Measurements from ENCODE around the gene HELZ2.

Gene HELZ2

DNA sequence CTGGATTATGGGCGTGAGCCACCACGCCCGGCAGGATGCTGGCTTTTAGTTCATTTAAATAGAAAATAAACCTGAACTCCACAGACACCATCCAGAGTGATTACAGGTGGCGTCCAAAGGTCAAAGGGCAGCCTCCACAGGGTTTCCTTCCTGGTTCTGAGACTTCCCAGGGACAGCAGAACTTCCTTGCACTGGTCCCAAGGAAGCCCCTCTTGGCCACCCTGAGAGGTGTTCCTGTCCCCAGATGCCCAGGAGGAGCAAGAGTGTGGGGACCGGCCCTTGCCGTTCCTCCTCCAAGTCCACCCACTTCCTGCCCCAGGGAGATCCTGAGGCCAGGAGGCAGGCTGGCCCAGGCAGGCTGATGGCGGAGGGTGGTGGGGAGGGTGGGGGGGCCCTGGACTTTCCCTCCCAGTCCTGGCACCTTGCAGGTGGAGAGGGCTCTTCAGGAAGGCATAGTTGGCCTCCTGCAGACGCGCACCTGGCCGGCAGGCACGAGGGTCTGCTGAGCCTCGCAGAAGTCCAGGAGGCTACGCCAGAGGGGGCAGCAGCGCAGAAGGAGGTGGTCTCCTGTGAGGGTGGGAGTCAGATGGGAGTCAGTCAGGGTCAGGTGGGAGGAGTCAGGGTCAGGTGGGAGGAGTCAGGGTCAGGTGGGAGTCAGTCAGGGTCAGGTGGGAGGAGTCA, 15.1 kb downstream of the HELZ2 start:
- DNase-seq (ENCODE audit: low read depth): no peak
- no peak overlapping the region for H3K4me3 ChIP-seq (ENCODE audit: low read depth, low read length)
- TF ChIP-seq, protein P1, sequence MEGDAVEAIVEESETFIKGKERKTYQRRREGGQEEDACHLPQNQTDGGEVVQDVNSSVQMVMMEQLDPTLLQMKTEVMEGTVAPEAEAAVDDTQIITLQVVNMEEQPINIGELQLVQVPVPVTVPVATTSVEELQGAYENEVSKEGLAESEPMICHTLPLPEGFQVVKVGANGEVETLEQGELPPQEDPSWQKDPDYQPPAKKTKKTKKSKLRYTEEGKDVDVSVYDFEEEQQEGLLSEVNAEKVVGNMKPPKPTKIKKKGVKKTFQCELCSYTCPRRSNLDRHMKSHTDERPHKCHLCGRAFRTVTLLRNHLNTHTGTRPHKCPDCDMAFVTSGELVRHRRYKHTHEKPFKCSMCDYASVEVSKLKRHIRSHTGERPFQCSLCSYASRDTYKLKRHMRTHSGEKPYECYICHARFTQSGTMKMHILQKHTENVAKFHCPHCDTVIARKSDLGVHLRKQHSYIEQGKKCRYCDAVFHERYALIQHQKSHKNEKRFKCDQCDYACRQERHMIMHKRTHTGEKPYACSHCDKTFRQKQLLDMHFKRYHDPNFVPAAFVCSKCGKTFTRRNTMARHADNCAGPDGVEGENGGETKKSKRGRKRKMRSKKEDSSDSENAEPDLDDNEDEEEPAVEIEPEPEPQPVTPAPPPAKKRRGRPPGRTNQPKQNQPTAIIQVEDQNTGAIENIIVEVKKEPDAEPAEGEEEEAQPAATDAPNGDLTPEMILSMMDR (IDR thresholded peaks at IDR 0.05; ENCODE audit: low read depth, low read length): no peak
- TF ChIP-seq, protein P2, sequence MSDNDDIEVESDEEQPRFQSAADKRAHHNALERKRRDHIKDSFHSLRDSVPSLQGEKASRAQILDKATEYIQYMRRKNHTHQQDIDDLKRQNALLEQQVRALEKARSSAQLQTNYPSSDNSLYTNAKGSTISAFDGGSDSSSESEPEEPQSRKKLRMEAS (IDR thresholded peaks at IDR 0.05; ENCODE audit: low read depth, low read length): no peak
- TF ChIP-seq POLR2A (IDR thresholded peaks at IDR 0.05; ENCODE audit: extremely low read depth, insufficient read length) (no peak), MYC (IDR thresholded peaks at IDR 0.05; ENCODE audit: low read depth, low read length) (no peak)

DNA sequence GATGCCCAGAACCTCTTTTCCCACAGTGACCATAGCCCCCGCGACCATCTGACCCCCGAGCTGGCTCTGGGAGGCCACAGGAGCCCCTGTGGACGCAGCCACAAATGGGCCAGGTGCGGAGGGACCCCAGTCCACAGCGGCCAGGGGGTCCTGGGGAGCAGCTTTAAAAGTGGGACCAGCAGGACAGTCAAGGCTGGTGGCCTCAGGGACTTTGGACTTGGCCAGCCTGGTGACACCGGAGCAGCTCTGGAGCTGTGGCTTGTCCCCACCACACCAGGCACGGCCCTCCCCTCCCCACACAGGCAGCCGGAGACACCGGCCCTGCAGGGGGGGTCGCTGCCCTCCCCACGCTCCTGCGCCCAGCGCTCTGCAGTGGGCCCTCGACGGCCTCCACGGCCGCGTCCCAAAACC, 16.6 kb downstream of the HELZ2 start:
- TF ChIP-seq MYC (IDR thresholded peaks at IDR 0.05; ENCODE audit: low read depth, low read length) (no peak), POLR2A (IDR thresholded peaks at IDR 0.05; ENCODE audit: extremely low read depth, insufficient read length) (no peak)
- TF ChIP-seq, protein P2 (IDR thresholded peaks at IDR 0.05; ENCODE audit: low read depth, low read length): no peak
- TF ChIP-seq, protein P1 (IDR thresholded peaks at IDR 0.05; ENCODE audit: low read depth, low read length): no peak
- DNase-seq (ENCODE audit: low read depth): no peak
- no peak overlapping the region for H3K4me3 ChIP-seq (ENCODE audit: low read depth, low read length)

DNA sequence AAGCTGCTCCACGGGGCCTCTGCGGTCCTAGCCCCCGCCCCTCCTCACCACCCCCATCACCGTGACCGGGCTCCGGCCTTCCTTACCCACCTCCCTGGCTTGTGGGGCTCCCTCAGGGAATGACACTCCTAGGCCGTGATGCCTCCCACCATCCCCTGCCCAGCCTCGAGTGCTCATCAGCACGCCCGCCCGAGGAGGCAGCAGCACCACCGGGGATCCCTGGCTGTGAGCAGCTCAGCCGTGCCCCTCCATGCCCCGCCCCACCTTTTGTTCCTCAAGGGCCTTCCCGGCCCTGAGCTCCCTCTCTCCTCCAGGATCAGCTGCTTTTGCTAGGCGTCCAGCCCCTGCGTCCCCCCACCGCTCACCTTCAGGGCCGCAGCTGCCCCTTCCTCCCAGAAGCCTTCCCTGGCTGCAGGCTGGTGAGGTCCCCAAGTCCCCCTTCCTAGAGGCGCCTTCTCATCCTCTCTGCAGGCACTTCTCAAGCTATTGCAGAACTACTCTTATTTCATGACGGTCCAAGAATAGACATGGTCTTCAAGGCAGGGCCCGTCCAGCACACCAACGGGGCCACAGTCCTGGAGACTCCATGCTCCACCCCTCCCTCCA, 17.1 kb downstream of the HELZ2 start:
- no peak overlapping the region for H3K4me3 ChIP-seq (ENCODE audit: low read depth, low read length)
- TF ChIP-seq POLR2A (IDR thresholded peaks at IDR 0.05; ENCODE audit: extremely low read depth, insufficient read length) (no peak), MYC (IDR thresholded peaks at IDR 0.05; ENCODE audit: low read depth, low read length) (no peak)
- TF ChIP-seq, protein P2 (IDR thresholded peaks at IDR 0.05; ENCODE audit: low read depth, low read length): no peak
- TF ChIP-seq, protein P1 (IDR thresholded peaks at IDR 0.05; ENCODE audit: low read depth, low read length): no peak
- DNase-seq (ENCODE audit: low read depth): no peak

GRCh38 chr20:63555661-63556381, 18.2 kb downstream of the HELZ2 start:
- no peak overlapping the region for H3K4me3 ChIP-seq (ENCODE audit: low read depth, low read length)
- DNase-seq (ENCODE audit: low read depth): no peak
- TF ChIP-seq, protein P2 (IDR thresholded peaks at IDR 0.05; ENCODE audit: low read depth, low read length): no peak
- TF ChIP-seq MYC (IDR thresholded peaks at IDR 0.05; ENCODE audit: low read depth, low read length) (no peak), POLR2A (IDR thresholded peaks at IDR 0.05; ENCODE audit: extremely low read depth, insufficient read length) (no peak)
- TF ChIP-seq, protein P1 (IDR thresholded peaks at IDR 0.05; ENCODE audit: low read depth, low read length): no peak

GRCh38 chr20:63554361-63555278, 19.4 kb downstream of the HELZ2 start:
- H3K4me3 ChIP-seq (ENCODE audit: low read depth, low read length): no peak overlapping the region
- peak; percentile 76 for DNase-seq (ENCODE audit: low read depth)
- TF ChIP-seq, protein P2 (IDR thresholded peaks at IDR 0.05; ENCODE audit: low read depth, low read length): no peak
- TF ChIP-seq POLR2A (IDR thresholded peaks at IDR 0.05; ENCODE audit: extremely low read depth, insufficient read length) (no peak), MYC (IDR thresholded peaks at IDR 0.05; ENCODE audit: low read depth, low read length) (no peak)
- TF ChIP-seq, protein P1 (IDR thresholded peaks at IDR 0.05; ENCODE audit: low read depth, low read length): no peak

Measured in NB4 (cell line).